HG02885 (cell line): ENCODE results near the gene ITPK1.
"Not testable (repeated sequence)": the region's sequence is repeated elsewhere in the genome, so short reads cannot be mapped to it uniquely, and the experiment has no call there.

Experiments used
- ATAC-seq: cut with Tn5 transposase; IDR thresholded peaks from one replicate; pipeline ENCODE4 v1.9.1; 2021; ENCODE audit warnings: mild to moderate bottlenecking; ENCODE audit not compliant: unreplicated experiment, poor library complexity

The ITPK1 gene

GRCh38 chr14:93115821-93116675 lies at the start of gene ITPK1:
Gene ITPK1 (minus strand): TSS chr14:93115925. CDS start chr14:93115163, 762 bp downstream.
- ATAC-seq = peak; percentile 57

DNA sequence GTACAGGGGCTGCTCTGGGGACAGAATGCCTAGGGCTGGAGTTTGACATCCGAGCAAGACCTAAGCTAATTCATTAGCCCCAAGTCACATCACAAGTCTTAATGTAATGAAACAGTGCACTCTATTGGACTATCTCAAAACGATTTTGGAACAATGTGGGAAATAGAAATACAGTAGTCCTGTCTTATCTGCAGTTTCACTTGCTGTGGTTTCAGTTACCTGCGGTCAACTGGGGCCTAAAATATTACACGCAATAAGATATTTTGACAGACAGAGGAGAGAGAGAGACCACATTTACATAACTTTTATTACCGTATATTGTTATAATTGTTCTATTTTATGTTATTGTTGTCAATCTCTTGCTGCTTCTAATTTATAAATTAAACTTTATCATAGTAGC lies 47.8 kb upstream of the ITPK1 start:
- no peak for ATAC-seq

DNA sequence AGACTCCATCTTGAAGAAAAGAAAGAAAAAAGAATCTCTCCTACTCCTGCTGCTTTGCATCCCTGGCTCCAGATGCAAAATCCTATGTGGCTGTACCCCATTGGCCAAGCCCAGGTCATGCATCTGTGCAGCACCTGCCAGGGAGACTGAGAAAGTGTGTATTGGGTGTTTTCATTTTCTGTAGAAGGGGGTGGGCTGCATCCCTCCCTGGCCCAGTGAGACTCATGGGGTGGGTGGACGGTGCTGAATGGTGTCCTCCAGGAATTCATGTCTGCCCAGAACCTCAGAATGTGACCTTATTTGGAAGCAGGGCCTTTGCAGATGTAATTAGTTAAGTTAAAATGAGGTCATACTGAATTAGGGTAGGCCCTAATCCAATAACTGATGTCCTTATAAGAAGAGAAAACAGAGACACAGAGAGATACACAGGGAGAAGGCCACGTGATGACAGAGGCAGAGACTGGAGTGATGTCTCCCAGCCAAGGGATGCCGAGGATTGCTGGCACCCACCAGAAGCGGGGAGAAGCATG lies 45.8 kb upstream of the ITPK1 start:
- ATAC-seq = no peak

DNA sequence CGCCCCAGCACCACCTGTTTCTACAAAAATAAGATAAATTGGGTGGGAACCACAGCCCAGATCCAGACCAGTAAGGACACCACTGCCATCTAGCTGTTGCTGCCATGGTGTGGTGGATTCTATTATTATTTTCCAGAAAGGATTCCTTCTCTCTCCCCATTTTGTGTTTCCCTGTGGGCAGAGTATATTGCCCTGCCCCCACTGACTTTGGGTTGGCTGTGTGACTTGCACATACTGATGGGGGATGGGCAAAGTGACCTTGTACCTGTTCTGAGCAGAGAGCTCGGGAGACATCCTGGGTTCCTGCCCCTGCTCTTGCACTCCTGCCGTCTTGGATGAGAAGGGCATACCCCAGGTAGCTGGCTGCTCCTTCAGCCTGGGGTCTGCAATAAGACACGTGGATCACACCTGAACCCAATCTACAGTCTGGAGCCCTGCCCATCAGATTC lies 44.7 kb upstream of the ITPK1 start:
- ATAC-seq = no peak

DNA sequence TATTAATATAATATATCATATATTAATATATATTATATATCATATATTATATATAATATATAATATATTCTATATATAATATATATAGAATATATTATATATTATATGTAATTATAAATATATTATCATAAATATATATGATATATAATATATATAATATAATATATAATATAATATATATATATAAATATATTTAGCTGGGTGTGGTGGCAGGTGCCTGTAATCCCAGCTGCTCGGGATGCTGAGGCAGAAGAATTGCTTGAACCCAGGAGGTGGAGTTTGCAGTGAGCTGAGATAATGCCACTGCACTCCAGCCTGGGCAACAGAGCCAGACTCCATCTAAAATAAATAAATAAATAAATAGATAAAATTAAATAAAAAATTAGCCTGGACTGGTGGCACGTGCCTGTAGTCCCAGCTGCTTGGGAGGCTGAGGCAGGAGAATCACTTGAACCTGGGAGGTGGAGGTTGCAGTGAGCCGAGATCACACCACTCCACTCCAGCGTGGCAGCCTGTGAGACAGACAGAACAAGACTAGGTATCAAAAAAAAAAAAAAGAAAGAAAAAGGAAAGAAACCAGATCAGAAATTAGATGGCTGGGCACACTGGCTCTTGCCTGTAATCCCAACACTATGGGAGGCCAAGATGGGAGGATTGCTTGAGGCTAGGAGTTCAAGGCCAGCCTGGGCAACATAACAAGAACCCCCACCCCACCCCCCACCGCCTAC lies 44.1 kb upstream of the ITPK1 start:
- not testable (repeated sequence) for ATAC-seq

GRCh38 chr14:93158349-93158748 lies 42.6 kb upstream of the ITPK1 start:
- not testable (repeated sequence) for ATAC-seq

DNA sequence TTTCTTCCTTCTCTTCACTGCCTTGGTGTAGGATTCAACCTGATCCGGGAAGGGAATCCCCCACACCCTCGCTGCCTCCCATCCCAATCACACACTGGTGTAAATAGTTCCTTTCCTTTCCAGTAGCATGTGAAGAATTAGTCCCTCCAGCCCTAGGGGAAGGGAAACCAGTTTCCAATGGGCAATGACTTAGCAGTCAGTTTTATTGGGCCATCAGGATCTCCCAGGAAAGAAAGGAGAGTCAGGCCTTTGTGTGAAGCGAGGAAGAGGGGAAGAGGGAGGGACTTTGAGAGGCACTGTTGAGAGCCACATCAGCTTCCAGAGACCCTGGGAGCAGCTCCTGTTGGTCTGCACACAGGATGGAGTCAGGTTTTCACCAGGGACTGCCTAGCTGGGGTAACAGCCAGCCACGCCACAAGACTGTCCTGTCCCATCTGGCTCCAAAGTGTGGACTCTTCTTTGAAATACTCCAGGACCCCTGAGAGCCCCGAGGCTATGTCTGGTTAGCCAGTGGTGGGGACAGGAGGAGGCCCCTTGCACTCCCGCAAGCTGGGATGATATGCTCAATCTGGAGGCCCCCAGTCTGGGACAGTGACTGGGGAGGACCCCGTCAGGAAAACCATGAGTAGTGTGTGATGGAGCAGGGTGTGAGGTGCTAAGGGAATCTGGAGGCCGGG lies 41.1 kb upstream of the ITPK1 start:
- ATAC-seq = no peak

DNA sequence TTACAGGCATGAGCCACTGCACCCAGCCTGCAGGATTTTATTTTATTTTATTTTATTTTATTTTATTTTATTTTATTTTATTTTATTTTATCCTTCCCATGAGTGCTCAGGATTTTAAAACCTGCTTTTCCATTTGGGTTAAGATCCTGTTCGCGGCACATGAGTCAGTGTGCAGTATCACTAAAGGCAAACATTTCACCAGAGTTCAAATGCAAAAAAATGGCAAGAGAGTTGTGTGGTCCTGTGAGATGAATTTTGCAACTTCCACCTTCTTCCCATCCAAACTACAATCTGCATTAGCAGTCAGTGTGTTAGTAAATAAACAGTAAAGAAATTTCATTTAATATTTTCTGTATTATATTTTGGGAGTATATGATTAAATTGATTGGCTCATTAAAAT lies 39.9 kb upstream of the ITPK1 start:
- no peak for ATAC-seq

DNA sequence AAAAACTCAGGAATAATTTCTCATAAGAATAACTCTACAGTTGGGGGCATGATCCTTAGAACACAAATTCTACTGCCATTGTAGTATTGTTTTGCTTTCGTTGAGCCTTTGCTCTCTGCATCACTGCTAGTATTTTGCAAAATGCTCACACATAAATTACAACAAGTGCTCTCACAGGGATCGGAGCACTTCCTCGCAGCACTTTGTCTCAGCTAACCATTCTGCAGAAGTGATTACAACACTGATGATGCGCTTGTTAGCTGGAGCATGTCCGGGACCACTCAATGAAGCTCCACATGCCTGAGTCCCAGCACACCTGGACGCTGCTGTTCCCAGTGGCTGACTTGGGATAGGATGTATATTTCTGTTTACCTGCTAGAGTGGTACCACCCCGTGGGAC lies 37.4 kb upstream of the ITPK1 start:
- no peak for ATAC-seq

GRCh38 chr14:93150227-93151208 lies 34.8 kb upstream of the ITPK1 start:
- ATAC-seq = no peak

GRCh38 chr14:93148979-93149378 lies 33.3 kb upstream of the ITPK1 start:
- ATAC-seq = no peak

DNA sequence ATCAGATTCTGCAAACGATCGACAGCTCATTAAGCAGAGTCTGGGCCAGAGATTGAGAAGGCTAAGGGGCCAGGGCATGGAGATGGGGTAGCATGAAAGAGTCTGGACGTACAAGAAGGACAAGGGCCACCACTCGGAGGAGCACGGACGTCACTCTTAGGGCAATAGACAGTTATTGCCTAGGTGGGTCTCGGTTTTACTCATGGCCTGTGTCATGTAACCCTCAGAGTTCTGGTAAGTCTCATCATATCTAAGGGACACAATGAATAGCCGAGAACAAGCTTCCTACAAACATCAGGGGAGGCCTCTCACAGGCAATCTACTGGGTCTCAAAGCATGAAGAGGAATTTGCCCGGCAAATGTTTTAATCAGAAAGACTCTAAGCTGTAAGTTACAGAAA lies 30.4 kb upstream of the ITPK1 start:
- peak; percentile 55 for ATAC-seq

GRCh38 chr14:93142854-93143652 lies 27.3 kb upstream of the ITPK1 start:
- ATAC-seq = no peak

- no peak for ATAC-seq
Measured at GRCh38 chr14:93137864-93138263, 22.1 kb upstream of the ITPK1 start.

DNA sequence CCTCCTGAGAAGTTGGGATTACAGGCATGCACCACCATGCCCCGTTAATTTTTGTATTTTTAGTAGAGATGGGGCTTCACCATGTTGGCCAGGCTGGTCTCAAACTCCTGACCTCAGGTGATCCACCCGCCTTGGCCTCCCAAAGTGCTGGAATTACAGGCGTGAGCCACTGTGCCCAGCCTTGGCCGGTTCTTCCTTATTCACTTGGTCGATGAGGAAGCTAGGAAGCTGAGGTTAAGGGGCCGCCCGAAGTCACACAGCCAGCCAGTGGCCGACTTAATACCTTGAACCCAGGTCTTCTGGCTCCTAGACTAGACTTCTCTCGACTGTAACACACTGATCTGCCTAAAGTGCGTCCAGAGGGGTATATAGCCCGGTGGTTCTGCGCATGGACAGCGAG lies 20.8 kb upstream of the ITPK1 start:
- not testable (repeated sequence) for ATAC-seq

GRCh38 chr14:93136009-93136408 lies 20.3 kb upstream of the ITPK1 start:
- no peak for ATAC-seq

DNA sequence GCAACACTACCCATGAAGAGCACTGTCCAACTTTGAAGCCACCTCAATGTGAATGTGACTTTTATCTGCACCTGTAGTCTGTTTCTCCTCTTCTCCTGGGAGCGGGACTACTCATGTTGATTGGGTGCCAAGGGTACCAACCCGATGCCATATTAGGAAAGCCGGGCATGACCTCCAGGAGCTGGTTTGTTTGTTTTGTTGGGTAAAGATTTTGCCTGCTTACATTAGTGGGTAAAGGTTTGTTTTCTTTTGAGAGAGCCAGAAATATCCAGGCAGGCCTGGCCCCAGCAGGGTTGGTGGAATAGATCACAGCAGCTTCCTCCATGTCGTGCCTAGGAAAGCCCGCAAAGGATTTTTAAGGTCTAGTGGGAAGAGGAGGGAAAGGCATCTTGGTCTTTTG lies 19.7 kb upstream of the ITPK1 start:
- ATAC-seq = no peak

GRCh38 chr14:93133464-93133863 lies 17.7 kb upstream of the ITPK1 start:
- no peak for ATAC-seq
